ENCODE results near the gene UNC13D. TPM values are rescaled to one million over a fixed set of nuclear protein-coding genes. Genes with fewer than 3 reads are reported as not detected.
A peak's percentile ranks its signal among the peaks of the same experiment; 100 is the strongest.

UNC13D gene
- total and polyA plus RNA-seq, 9 of the 15 experiments (the other 6 are each of a cell fraction or from before 2014, with no cell fraction given), result 0.86 to 244 (median 69.2) TPM

DNA sequence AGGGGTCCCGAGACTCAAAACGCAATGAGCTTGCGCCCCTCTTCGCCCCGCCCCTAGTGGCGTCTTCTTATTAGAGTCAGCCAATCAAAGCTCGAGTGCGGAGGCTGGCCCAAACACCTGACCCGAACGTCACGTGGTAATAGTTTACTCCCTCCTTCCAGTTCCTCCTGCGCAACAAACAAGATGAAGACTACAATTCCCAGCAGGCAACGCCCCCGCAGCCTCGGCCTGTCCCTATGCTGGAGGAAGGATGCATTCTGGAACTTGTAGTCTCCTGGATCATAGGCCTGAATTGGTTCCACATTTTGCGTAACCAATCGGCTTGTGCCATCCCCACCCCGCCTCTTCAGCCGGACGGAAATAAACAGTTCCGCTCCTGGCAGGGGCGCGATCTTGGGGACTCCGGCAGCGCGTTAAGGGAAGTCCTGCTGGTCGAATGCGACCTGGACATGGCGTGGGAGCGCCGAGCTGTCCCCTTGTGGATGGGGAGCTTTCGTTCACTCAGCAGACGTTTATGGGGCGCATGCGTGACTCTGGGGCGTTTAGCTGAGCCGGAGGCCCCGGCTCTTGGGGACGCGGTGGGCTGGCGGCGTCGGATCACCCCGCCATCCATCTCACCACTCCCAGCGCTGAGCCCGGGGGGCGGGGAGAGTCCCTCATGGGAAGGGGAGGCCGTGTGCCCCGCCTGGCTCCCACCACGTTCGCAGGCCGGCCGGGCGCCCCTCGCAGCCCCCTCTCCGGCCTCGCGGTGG, 11.3 kb upstream of the UNC13D start, which contains the start of gene WBP2 (continued):
- TF ChIP-seq ZNF764 (CRISPR knock-in tag; IDR thresholded peaks at IDR 0.05; ENCODE audit: low read depth) (no peak), PURB (CRISPR knock-in tag; IDR thresholded peaks at IDR 0.05; ENCODE audit: low read depth) (no peak), ZZZ3 (IDR thresholded peaks at IDR 0.05) (no peak), ZNF3 (CRISPR knock-in tag; IDR thresholded peaks at IDR 0.05) (no peak), ZFPM2 (CRISPR knock-in tag; IDR thresholded peaks at IDR 0.05) (no peak), NFIC (IDR thresholded peaks at IDR 0.05) (peak; percentile 22; the same call in 1 of the 2 replicates), ZNF274 (IDR thresholded peaks at IDR 0.05; ENCODE audit: borderline replicate concordance, low read depth, low read length) (no peak), ZNF561 (CRISPR knock-in tag; conservative IDR thresholded peaks at IDR 0.05) (no peak), FOXP1 (CRISPR knock-in tag; IDR thresholded peaks at IDR 0.05) (no peak; the same call in none of the 2 replicates), PHTF2 (CRISPR knock-in tag; IDR thresholded peaks at IDR 0.05) (no peak)
- TF ChIP-seq, protein P1, sequence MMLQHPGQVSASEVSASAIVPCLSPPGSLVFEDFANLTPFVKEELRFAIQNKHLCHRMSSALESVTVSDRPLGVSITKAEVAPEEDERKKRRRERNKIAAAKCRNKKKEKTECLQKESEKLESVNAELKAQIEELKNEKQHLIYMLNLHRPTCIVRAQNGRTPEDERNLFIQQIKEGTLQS (IDR thresholded peaks at IDR 0.05), result peak; percentile 27; the same call in 1 of the 2 replicates
- TF ChIP-seq, protein P1 (CRISPR knock-in tag; conservative IDR thresholded peaks at IDR 0.05), result 0 out of 2 replicates have a peak, but pooled peaks have one; percentile 43
- TF ChIP-seq, protein P2, sequence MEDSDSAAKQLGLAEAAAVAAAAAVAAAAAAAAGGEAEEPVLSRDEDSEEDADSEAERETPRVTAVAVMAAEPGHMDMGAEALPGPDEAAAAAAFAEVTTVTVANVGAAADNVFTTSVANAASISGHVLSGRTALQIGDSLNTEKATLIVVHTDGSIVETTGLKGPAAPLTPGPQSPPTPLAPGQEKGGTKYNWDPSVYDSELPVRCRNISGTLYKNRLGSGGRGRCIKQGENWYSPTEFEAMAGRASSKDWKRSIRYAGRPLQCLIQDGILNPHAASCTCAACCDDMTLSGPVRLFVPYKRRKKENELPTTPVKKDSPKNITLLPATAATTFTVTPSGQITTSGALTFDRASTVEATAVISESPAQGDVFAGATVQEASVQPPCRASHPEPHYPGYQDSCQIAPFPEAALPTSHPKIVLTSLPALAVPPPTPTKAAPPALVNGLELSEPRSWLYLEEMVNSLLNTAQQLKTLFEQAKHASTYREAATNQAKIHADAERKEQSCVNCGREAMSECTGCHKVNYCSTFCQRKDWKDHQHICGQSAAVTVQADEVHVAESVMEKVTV (CRISPR knock-in tag; IDR thresholded peaks at IDR 0.05), result peak; percentile 66
- TF ChIP-seq, protein P3, sequence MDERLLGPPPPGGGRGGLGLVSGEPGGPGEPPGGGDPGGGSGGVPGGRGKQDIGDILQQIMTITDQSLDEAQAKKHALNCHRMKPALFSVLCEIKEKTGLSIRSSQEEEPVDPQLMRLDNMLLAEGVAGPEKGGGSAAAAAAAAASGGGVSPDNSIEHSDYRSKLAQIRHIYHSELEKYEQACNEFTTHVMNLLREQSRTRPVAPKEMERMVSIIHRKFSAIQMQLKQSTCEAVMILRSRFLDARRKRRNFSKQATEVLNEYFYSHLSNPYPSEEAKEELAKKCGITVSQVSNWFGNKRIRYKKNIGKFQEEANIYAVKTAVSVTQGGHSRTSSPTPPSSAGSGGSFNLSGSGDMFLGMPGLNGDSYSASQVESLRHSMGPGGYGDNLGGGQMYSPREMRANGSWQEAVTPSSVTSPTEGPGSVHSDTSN (CRISPR knock-in tag; IDR thresholded peaks at IDR 0.05; ENCODE audit: low read depth), result no peak
- TF ChIP-seq, protein P3 (tag; conservative IDR thresholded peaks at IDR 0.05; ENCODE audit: low read depth), result no peak
- TF ChIP-seq, protein P4, sequence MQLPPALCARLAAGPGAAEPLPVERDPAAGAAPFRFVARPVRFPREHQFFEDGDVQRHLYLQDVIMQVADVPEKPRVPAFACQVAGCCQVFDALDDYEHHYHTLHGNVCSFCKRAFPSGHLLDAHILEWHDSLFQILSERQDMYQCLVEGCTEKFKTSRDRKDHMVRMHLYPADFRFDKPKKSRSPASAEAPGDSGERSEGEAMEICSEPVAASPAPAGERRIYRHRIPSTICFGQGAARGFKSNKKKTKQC (CRISPR knock-in tag; IDR thresholded peaks at IDR 0.05), result peak; percentile 27; the same call in 1 of the 2 replicates
- TF ChIP-seq, protein P5, sequence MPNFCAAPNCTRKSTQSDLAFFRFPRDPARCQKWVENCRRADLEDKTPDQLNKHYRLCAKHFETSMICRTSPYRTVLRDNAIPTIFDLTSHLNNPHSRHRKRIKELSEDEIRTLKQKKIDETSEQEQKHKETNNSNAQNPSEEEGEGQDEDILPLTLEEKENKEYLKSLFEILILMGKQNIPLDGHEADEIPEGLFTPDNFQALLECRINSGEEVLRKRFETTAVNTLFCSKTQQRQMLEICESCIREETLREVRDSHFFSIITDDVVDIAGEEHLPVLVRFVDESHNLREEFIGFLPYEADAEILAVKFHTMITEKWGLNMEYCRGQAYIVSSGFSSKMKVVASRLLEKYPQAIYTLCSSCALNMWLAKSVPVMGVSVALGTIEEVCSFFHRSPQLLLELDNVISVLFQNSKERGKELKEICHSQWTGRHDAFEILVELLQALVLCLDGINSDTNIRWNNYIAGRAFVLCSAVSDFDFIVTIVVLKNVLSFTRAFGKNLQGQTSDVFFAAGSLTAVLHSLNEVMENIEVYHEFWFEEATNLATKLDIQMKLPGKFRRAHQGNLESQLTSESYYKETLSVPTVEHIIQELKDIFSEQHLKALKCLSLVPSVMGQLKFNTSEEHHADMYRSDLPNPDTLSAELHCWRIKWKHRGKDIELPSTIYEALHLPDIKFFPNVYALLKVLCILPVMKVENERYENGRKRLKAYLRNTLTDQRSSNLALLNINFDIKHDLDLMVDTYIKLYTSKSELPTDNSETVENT (CRISPR knock-in tag; IDR thresholded peaks at IDR 0.05), result peak; percentile 62; the same call in 1 of the 2 replicates
